IgD-negative memory B cell (primary cell): ENCODE results near the gene CIB4. TPM values are rescaled to one million over a fixed set of nuclear protein-coding genes. Genes with fewer than 3 reads are reported as not detected.

Experiments
- H3K27ac Mint-ChIP-seq, 3 donors: one replicate each; pipeline ENCODE4 v1.8.0; 2020 to 2022; ENCODE audit warnings: mild to moderate bottlenecking in 3 of 3, mixed read lengths in 3 of 3, moderate library complexity in 1 of 3
- H3K27me3 Mint-ChIP-seq: one replicate; pipeline ENCODE4 v1.8.0; 2021; ENCODE audit warnings: mixed read lengths
- H3K36me3 Mint-ChIP-seq: one replicate; pipeline ENCODE4 v1.8.0; 2020; ENCODE audit warnings: mild to moderate bottlenecking, mixed read lengths
- H3K4me1 Mint-ChIP-seq, 3 donors: one replicate each; pipeline ENCODE4 v1.8.0; 2020 to 2022; ENCODE audit warnings: mixed read lengths in 3 of 3, mild to moderate bottlenecking in 1 of 3
- H3K4me3 Mint-ChIP-seq, 4 donors: one replicate each; pipeline ENCODE4 v1.8.0; 2020 to 2022; ENCODE audit warnings: mild to moderate bottlenecking in 4 of 4, mixed read lengths in 4 of 4, moderate library complexity in 3 of 4
- H3K9me3 Mint-ChIP-seq, 3 donors: one replicate each; pipeline ENCODE4 v1.8.0; 2020 to 2021; ENCODE audit warnings: mixed read lengths in 3 of 3, mild to moderate bottlenecking in 1 of 3
- polyA plus RNA-seq: library from polyadenylated mRNA; unstranded; fragments of 300-500 nt; fragmentation: Illumina TruSeq; gene quantifications from one replicate; pipeline ENCODE4 v1.2.3, GENCODE V29; 2021

Gene CIB4
- polyA plus RNA-seq, 1 donor from 2014 or later: not detected

GRCh38 chr2:26533661-26534060 is 107.5 kb downstream of the CIB4 start:
- Mint-ChIP-seq H3K36me3 (no peaks in the 10 kb centered on the region), H3K9me3 (peaks cover 0 to 2% (median 0%) of the 10 kb centered on the region in 3 donors), H3K4me3 (no peak overlapping the region), H3K27ac (no peak overlapping the region), H3K4me1 (no peaks in the 10 kb centered on the region), H3K27me3 (peaks cover 5% of the 10 kb centered on the region)

GRCh38 chr2:26532301-26533250 is 108.6 kb downstream of the CIB4 start:
- H3K27ac Mint-ChIP-seq: no peak overlapping the region
- H3K4me1 Mint-ChIP-seq: no peaks in the 10 kb centered on the region
- H3K27me3 Mint-ChIP-seq: peaks cover 2% of the 10 kb centered on the region
- H3K4me3 Mint-ChIP-seq: no peak overlapping the region
- H3K9me3 Mint-ChIP-seq: peaks cover 0 to 2% (median 0%) of the 10 kb centered on the region in 3 donors
- H3K36me3 Mint-ChIP-seq: no peaks in the 10 kb centered on the region

Other genes starting within 250 kb of the CIB4 start
- gene DRC1, start 239.4 kb downstream of the CIB4 start, polyA plus RNA-seq: not detected
- not detected for gene OTOF, start 163.2 kb downstream of the CIB4 start, polyA plus RNA-seq
- not detected for gene KCNK3, start 51.4 kb upstream of the CIB4 start, polyA plus RNA-seq
- 5.3 TPM for gene SLC35F6, start 122.9 kb upstream of the CIB4 start, polyA plus RNA-seq
- gene CENPA, start 144.7 kb upstream of the CIB4 start, polyA plus RNA-seq: not detected
- gene DPYSL5, start 206.8 kb upstream of the CIB4 start, polyA plus RNA-seq: not detected